Psoas muscle (tissue), 8 donors: ENCODE measurements around the gene SLC39A7. TPM values are rescaled to one million over a fixed set of nuclear protein-coding genes. Genes with fewer than 3 reads are reported as not detected.
A peak's percentile ranks its signal among the peaks of the same experiment; 100 is the strongest.

Experiments used
- ATAC-seq, 4 donors: fragments of 200-7000 bp; cut with Tn5 transposase; one replicate each; pipeline ENCODE4 v1.9.1; 2020; ENCODE audit warnings: moderate library complexity in 3 of 4, mild to moderate bottlenecking in 2 of 4
- DNase-seq, 2 donors: peaks; one replicate each; pipeline ENCODE4 v3.0.0-alpha.2; 2020
- H3K27ac ChIP-seq: fragments of 200-600 bp; one replicate; pipeline ENCODE4 v1.8.0; 2022
- H3K27me3 ChIP-seq, 3 donors: fragments of 200-600 bp in 1 of 3; one replicate each; pipeline versions ENCODE4 v1.6.1 to v1.8.0; 2013 to 2022; ENCODE audit warnings: low read length in 2 of 3, mild to moderate bottlenecking in 2 of 3, moderate library complexity in 1 of 3; ENCODE audit not compliant: insufficient read depth in 3 of 3
- H3K36me3 ChIP-seq, 2 donors: fragments of 200-600 bp in 1 of 2; one replicate each; pipeline versions ENCODE4 v1.6.1 to v1.8.0; 2013 to 2022; ENCODE audit warnings: low read depth in 1 of 2, mild to moderate bottlenecking in 1 of 2, moderate library complexity in 1 of 2; ENCODE audit not compliant: insufficient read depth in 1 of 2
- H3K4me1 ChIP-seq: fragments of 200-600 bp; one replicate; pipeline ENCODE4 v1.8.0; 2022
- H3K4me3 ChIP-seq: fragments of 200-600 bp; one replicate; pipeline ENCODE4 v1.8.0; 2022; ENCODE audit warnings: mild to moderate bottlenecking
- H3K9me3 ChIP-seq: fragments of 200-600 bp; one replicate; pipeline ENCODE4 v1.8.0; 2022
- CTCF ChIP-seq: fragments of 200-600 bp; IDR thresholded peaks from one replicate; pipeline ENCODE4 v1.8.0; 2022; ENCODE audit warnings: antibody characterized with exemption
- WGBS, 3 donors: extraction: QIAGEN DNeasy Blood & Tissue Kit; methylation state at CpG; one replicate each; pipeline versions ENCODE4 v1.1.6 to v1.1.7; 2013; 5-methylcytosine and 5-hydroxymethylcytosine counted together
- intact Hi-C, 2 donors: fragments of 100-400 bp; cut with DNase I; formaldehyde crosslinking; loops; one replicate each; pipeline versions ENCODE4 v1.11.0 to v1.14.2; 2022
- polyA plus RNA-seq, 3 donors: library from polyadenylated mRNA; stranded (reverse); fragments of 200-250 nt; gene quantifications; one replicate each; pipeline ENCODE4 v1.2.3, GENCODE V29; 2013
- total RNA-seq, 4 donors: library from RNA; stranded (reverse); fragmentation: NEBNext Ultra II Directional in 2 of 4; extraction: Animal tissue kit (Norgen Biotek cat#: 25700) in 2 of 4; gene quantifications; one replicate each; pipeline versions ENCODE4 v1.2.1 to v1.2.4, GENCODE V29; 2021 to 2023
- donor health status: healthy with polysubstance abuse.
- donor health status: DM: no; HTN: no; CAD: no; lungs with moderate emphysema.
- donor health status: Bipolar disorder and iron deficiency.
- donor health status: healthy.
- donor health status: DM: yes; HTN: yes; CAD: no.
- donor health status: DM: no; HTN: no; CAD: no.
- donor health status: DM: no; HTN: no; CAD: no.
- donor health status: DM: yes; HTN: yes; CAD: no.

SLC39A7 gene
- total and polyA plus RNA-seq, 7 donors: 17.6 to 126 (median 41.4) TPM

GRCh38 chr6:33198159-33198852 lies 2.4 kb upstream of the SLC39A7 start:
- peak overlapping the region; percentile 30 for H3K27ac ChIP-seq
- intact Hi-C loops: loop anchor here in 1 of 2 donors (10.0 kb wide), 1 partner anchor 1004 kb away; the partner anchor contains the start of genes GPSM3 and PBX2
- no peaks in the 10 kb centered on the region for H3K9me3 ChIP-seq
- ATAC-seq: no peak
- 67 to 84% (median 68%) methylated on average over 6 of the region's 6 CpGs for WGBS, 3 donors
- peaks cover 29% of the 10 kb centered on the region for H3K4me1 ChIP-seq
- no peaks in the 10 kb centered on the region for H3K27me3 ChIP-seq
- no peak overlapping the region for H3K4me3 ChIP-seq
- DNase-seq: peak in 1 of 2 donors; percentile 46
- peaks cover 11 to 60% of the 10 kb centered on the region in 2 donors for H3K36me3 ChIP-seq
- TF ChIP-seq CTCF: no peak

- Histone ChIP-seq H3K4me3 (peak overlapping the region; percentile 81), H3K27ac (peak overlapping the region; percentile 92), H3K9me3 (no peaks in the 10 kb centered on the region), H3K4me1 (peaks cover 30% of the 10 kb centered on the region), H3K36me3 (peaks cover 14 to 64% of the 10 kb centered on the region in 2 donors), H3K27me3 (no peaks in the 10 kb centered on the region)
- intact Hi-C loops: loop anchor here in 1 of 2 donors (10.0 kb wide), 1 partner anchor 1004 kb away; the partner anchor contains the start of genes GPSM3 and PBX2
- 23 to 30% (median 23%) methylated on average over 3 of the region's 3 CpGs for WGBS, 3 donors
- peak in 1 of 2 donors; percentile 35 for DNase-seq
- ATAC-seq: no peak
- no peak for TF ChIP-seq CTCF
Observed at GRCh38 chr6:33198853-33199436, 1.7 kb upstream of the SLC39A7 start.

GRCh38 chr6:33199687-33200218 lies 914 bp upstream of the SLC39A7 start:
- Histone ChIP-seq H3K4me3 (peak overlapping the region; percentile 81), H3K27ac (peak overlapping the region; percentile 92), H3K36me3 (peaks cover 14 to 57% of the 10 kb centered on the region in 2 donors), H3K4me1 (peaks cover 32% of the 10 kb centered on the region), H3K27me3 (no peaks in the 10 kb centered on the region), H3K9me3 (no peaks in the 10 kb centered on the region)
- intact Hi-C loops: loop anchor here (5.0 to 10.0 kb wide), 3 partner anchors 215 to 1005 kb away; partner anchors contain the start of genes CUTA (in 1 of the 2), GPSM3 (in 1 of the 2), PBX2 (in 1 of the 2) and PHF1 (in 1 of the 2)
- no peak for TF ChIP-seq CTCF
- DNase-seq: peak in 1 of 2 donors; percentile 89
- WGBS, 3 donors: 2 to 3% (median 2%) methylated on average over 15 to 26 of the region's 26 CpGs
- peak; percentile 52 to 70 (median 66) for ATAC-seq

- no peaks in the 10 kb centered on the region for H3K27me3 ChIP-seq
- no peaks in the 10 kb centered on the region for H3K9me3 ChIP-seq
- TF ChIP-seq CTCF: peak; percentile 5
- peaks cover 7 to 43% of the 10 kb centered on the region in 2 donors for H3K36me3 ChIP-seq
- H3K4me3 ChIP-seq: peak overlapping the region; percentile 81
- 1 to 2% (median 1%) methylated on average over 13 to 14 of the region's 14 CpGs for WGBS, 3 donors
- H3K4me1 ChIP-seq: peaks cover 32% of the 10 kb centered on the region
- DNase-seq: peak in 1 of 2 donors; percentile 63
- peak overlapping the region; percentile 92 for H3K27ac ChIP-seq
- intact Hi-C loops: loop anchor here (5.0 to 10.0 kb wide), 2 partner anchors 214 to 229 kb away; partner anchors contain the start of genes CUTA (in 1 of the 2) and PHF1 (in 1 of the 2)
- ATAC-seq: peak; percentile 7 to 15 (median 8)
Observed at GRCh38 chr6:33201147-33201545, 479 bp downstream of the SLC39A7 start.
